ENCODE data around the gene ZNF106. TPM values are rescaled to one million over a fixed set of nuclear protein-coding genes. Genes with fewer than 3 reads are reported as not detected.
A peak's percentile ranks its signal among the peaks of the same experiment; 100 is the strongest.

The ZNF106 gene
- polyA plus RNA-seq, 3 donors, result 29.0 to 121 (median 69.2) TPM

- Mint-ChIP-seq H3K36me3 (peaks cover 45 to 65% of the 10 kb centered on the region in 2 donors), H3K9me3 (no peaks in the 10 kb centered on the region)
- no peak overlapping the region for H3K9ac ChIP-seq (ENCODE audit: insufficient read depth, low read length, poor library complexity, severe bottlenecking)
These were observed 98.5 kb downstream of the ZNF106 start for GRCh38 chr15:42392309-42393024.

GRCh38 chr15:42387603-42388002 is 103.3 kb downstream of the ZNF106 start:
- Mint-ChIP-seq H3K4me3 (no peak overlapping the region), H3K27me3 (ENCODE audit: low read depth in 3 of 3) (no peaks in the 10 kb centered on the region), H3K27ac (no peak overlapping the region), H3K36me3 (peaks cover 53 to 65% of the 10 kb centered on the region in 2 donors), H3K9me3 (no peaks in the 10 kb centered on the region), H3K4me1 (peaks cover 3% of the 10 kb centered on the region)
- Histone ChIP-seq H2AFZ (ENCODE audit: insufficient read depth, low read depth, low read length, poor library complexity, severe bottlenecking) (no peak overlapping the region), H3K9me3 (replicated peaks in 1 of 2; ENCODE audit: control insufficient read depth in 1 of 2, insufficient read depth in 1 of 2, low read length in 2 of 2) (no peaks in the 10 kb centered on the region), H3K4me2 (replicated peaks; ENCODE audit: extremely low read depth, low read length, poor library complexity, severe bottlenecking) (no peak overlapping the region), H3K4me3 (replicated peaks in 1 of 3; ENCODE audit: low read depth in 2 of 3, low read length in 3 of 3) (no peak overlapping the region), H3K36me3 (replicated peaks in 1 of 2; ENCODE audit: control insufficient read depth in 1 of 2, insufficient read depth in 2 of 2, low read length in 2 of 2) (peaks cover 44 to 79% of the 10 kb centered on the region in 2 donors), H3K79me2 (ENCODE audit: insufficient read depth, low read length) (no peaks in the 10 kb centered on the region), H3K4me1 (ENCODE audit: control insufficient read depth in 1 of 2, insufficient read depth in 2 of 2, low read length in 2 of 2) (no peaks in the 10 kb centered on the region), H3K9ac (ENCODE audit: insufficient read depth, low read length, poor library complexity, severe bottlenecking) (no peak overlapping the region), H4K20me1 (ENCODE audit: insufficient read depth, low read length) (no peaks in the 10 kb centered on the region), H3K27ac (ENCODE audit: low read depth in 1 of 2, low read length in 2 of 2) (no peak overlapping the region), H3K27me3 (ENCODE audit: control insufficient read depth in 2 of 2, insufficient read depth in 2 of 2, low read length in 2 of 2) (no peaks in the 10 kb centered on the region)
- 86% methylated on average over 1 of the region's 8 CpGs for WGBS (ENCODE audit: insufficient coverage)
- no peak for TF ChIP-seq CTCF (IDR thresholded peaks at IDR 0.05)
- intact Hi-C loops (cut with micrococcal nuclease), result no loop called here
- DNase-seq, result no peak

More at GRCh38 chr15:42392309-42393024, 98.5 kb downstream of the ZNF106 start:
- Histone ChIP-seq H3K79me2 (ENCODE audit: insufficient read depth, low read length) (no peaks in the 10 kb centered on the region), H3K4me3 (replicated peaks in 1 of 3; ENCODE audit: low read depth in 2 of 3, low read length in 3 of 3) (no peak overlapping the region), H3K36me3 (replicated peaks in 1 of 2; ENCODE audit: control insufficient read depth in 1 of 2, insufficient read depth in 2 of 2, low read length in 2 of 2) (peaks cover 34 to 73% of the 10 kb centered on the region in 2 donors), H3K27me3 (ENCODE audit: control insufficient read depth in 2 of 2, insufficient read depth in 2 of 2, low read length in 2 of 2) (no peaks in the 10 kb centered on the region), H2AFZ (ENCODE audit: insufficient read depth, low read depth, low read length, poor library complexity, severe bottlenecking) (no peak overlapping the region), H3K4me1 (ENCODE audit: control insufficient read depth in 1 of 2, insufficient read depth in 2 of 2, low read length in 2 of 2) (no peaks in the 10 kb centered on the region), H3K9me3 (replicated peaks in 1 of 2; ENCODE audit: control insufficient read depth in 1 of 2, insufficient read depth in 1 of 2, low read length in 2 of 2) (no peaks in the 10 kb centered on the region), H3K27ac (ENCODE audit: low read depth in 1 of 2, low read length in 2 of 2) (no peak overlapping the region), H3K4me2 (replicated peaks; ENCODE audit: extremely low read depth, low read length, poor library complexity, severe bottlenecking) (no peak overlapping the region), H4K20me1 (ENCODE audit: insufficient read depth, low read length) (no peaks in the 10 kb centered on the region)
- WGBS (ENCODE audit: insufficient coverage), result 97% methylated on average over 9 of the region's 11 CpGs
- no peak for TF ChIP-seq CTCF (IDR thresholded peaks at IDR 0.05)
- no peaks in the 10 kb centered on the region for H3K4me1 Mint-ChIP-seq
- DNase-seq, result no peak
- intact Hi-C loops (cut with micrococcal nuclease), result no loop called here
- peak overlapping the region in 2 of 7 donors; percentile 32 to 42 for H3K27ac Mint-ChIP-seq
- H3K4me3 Mint-ChIP-seq, result no peak overlapping the region
- peaks cover 0 to 2% (median 0%) of the 10 kb centered on the region in 3 donors for H3K27me3 Mint-ChIP-seq (ENCODE audit: low read depth in 3 of 3)

Measured in CD14-positive monocyte (primary cell).